Upper lobe of left lung (tissue), 4 donors: Measurements from ENCODE around the gene ACY1.

ENCODE experiments used
- EP300 ChIP-seq, 4 donors: sonication (generic); formaldehyde crosslinking; IDR thresholded peaks; one replicate each; pipeline ENCODE4 v1.5.1; 2017; ENCODE audit warnings: antibody characterized with exemption in 4 of 4, control low read depth in 2 of 4
- POLR2A ChIP-seq, 4 donors: fragments of 450-650 bp; IDR thresholded peaks; one replicate each; pipeline ENCODE4 v1.5.1; 2016 to 2017; ENCODE audit warnings: antibody characterized with exemption in 4 of 4, mild to moderate bottlenecking in 2 of 4

DNA sequence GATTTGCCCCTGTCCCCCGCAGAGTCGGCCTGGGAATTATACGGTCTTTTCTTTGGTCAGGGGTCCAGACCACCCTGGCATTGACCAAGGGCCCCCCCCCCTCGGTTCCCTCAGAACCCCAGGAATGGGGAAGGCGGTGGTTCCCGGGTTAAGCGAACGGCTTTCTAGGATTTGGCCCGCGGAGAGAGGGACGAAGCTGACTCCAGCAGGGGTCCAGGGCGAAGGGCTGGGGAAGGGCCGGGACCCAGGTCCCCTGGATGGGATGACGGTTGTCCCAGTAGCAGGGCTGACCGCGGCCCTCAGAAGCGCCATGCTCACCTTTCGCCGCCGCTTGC is 41.9 kb upstream of the ACY1 start:
- TF ChIP-seq POLR2A (IDR thresholded peaks at IDR 0.05) (peak in 1 of 4 donors; percentile 43), EP300 (IDR thresholded peaks at IDR 0.05) (no peak)
